CD1c-positive myeloid dendritic cell (primary cell): ENCODE measurements around the gene PANK4.
"Not testable (repeated sequence)": the region's sequence is repeated elsewhere in the genome, so short reads cannot be mapped to it uniquely, and the experiment has no call there.

Experiments
- DNase-seq: peaks from one replicate; pipeline ENCODE4 v3.0.0-alpha.2; 2016; ENCODE audit errors: extremely low spot score

The PANK4 gene

DNA sequence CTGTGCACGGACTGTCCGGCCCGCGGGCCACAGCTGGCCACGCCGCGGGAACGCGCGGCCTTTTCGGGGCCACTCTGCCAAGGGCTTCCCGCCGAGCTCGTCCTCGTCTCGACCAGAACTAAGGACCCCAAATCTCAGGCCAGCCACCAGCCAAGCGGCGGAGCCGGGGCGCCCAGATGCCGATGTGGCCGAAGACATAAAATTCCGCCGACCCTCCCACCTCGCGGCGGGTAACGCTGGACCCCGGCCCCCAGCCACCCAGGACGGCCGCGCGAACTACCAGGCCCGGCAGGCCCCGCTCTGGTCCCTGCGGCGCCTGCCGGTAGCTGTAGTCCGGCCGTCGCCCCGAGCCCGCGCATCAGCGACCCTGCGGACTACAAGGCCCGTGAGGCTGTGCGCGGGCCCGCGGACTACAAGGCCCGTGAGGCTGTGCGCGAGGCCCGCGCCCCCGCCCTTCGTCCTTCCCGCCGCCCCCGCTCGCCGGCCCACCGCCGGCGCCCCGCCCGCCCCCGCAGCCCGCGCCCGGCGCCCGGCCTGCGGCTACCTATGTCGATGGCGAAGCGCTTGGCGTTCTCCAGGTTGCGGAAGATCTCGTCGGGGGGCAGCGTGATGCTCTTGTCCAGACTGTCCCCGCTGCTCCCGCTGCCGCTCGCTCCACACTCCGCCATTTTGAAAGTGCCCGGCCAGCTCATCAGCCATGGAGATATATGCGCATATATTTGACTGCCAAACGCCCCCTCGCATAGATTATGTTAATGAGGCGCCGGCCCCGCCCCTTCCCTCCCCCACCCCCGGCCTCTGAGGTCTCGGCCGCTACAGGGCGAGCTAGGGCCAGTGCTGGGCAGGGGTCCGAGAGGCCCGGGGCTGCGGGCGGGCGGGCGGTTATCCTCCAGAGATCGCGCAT lies at the start of gene PANK4:
TSS of gene PANK4 (minus strand) at position 677 of the 904 bp plus-strand sequence. CDS start at position 668, 9 bp downstream.
- peak; percentile 95 for DNase-seq

DNA sequence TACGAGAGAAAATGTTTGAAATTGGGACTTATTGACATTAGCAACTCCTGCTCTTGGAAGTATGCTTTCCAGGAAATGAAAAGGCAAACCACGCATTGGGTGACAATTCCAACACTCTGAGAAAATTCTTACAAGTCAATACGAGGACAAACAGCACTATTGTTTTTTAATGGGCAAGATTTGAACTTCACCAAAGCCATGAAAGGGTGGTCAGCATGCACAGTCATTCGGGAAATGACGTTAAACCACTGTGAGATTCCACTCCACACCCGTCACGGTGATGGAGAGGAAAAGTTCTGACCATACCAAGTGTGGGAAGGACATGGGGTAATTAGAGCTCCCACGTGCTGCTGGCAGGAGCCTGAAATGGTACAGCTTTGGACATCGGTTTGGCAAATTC lies 48.0 kb upstream of the PANK4 start:
- no peak for DNase-seq

DNA sequence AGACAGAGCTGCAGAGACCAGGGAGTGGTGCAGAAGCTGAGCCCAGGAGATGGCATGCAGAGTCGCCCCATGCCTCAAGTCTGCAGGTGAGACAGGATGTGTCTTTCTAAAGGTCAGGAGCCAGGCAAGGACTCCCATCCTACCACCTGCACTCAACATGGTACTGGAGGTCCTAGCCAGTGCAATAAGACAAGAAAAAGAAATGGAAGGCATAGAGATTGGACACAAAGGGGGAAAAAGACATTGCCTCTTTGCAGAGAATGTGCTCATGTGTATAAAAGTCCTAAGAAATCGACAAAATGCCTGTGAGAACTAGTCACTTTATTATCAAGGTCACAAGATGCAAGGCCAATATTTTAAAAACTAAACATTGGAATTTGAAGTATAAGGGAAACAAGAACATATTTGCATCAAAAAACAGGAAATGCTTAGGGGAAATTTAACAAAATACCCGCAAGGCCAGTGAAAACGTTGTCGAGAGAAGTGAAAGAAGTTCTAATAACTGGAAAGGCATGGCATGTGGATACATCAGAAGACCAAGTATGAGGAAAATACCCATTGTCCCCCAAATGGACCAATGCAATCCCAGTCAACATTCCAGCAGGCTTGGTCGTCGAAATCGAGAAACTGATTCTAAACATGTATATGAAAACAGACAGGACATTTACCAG lies 47.0 kb upstream of the PANK4 start:
- peak; percentile 44 for DNase-seq

DNA sequence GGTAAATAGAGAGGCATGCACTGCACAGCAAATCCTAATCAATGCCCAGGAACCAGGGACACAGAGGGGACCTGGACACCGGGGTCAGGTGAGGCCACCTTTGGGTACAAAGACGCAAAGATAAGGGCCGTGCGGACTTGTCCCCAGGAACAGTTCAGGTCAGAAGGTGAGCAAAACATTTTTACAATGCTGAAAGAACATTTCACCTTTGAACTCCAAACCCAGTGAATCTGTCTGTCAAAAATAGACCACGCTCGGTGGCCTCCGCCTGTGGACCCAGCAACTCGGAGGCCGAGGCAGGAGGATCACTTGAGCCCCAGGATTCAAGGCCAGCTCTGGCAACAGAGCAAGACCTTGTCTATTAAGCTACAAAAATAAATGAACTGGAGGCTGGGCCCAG lies 45.0 kb upstream of the PANK4 start:
- DNase-seq = no peak

DNA sequence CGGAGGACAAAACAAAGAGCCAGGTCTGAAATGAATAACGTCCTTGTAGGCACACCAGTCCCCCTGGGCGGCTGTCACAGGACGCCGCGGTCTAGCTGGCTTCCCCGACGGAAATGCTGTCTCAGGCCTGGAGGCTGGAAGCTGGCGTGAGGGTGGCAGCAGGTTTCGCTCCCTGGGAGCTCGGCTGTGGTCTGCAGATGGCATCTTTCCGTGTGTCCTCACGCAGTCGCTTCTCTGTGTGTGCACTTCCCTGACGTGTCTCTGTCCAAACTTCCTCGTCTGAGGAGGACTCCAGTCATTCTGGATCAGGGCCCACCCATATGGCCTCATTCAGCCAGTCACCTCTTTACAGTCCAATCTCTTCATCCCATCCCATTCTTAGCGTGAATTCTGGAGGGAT lies 43.9 kb upstream of the PANK4 start:
- DNase-seq = peak; percentile 49

DNA sequence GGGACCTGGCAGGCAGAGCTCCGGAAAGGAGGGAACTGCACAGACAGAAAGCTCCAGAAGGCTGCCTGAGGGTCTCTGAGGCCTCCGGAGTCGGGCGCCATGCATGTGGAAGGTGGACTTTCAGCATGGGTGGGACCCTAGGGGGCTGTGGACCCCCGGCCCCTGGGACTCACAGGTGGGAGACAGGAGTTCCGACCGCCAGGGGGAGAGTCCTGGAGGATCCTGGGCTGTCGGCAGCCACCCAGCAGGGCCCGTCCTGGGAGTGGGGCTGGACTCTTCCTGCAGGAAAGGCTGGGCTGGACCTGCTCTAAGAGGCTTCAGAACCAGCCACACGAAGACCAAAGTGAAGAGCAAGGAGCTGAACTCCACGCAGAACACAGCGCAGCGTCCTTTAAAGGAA lies 43.3 kb upstream of the PANK4 start:
- not testable (repeated sequence) for DNase-seq

DNA sequence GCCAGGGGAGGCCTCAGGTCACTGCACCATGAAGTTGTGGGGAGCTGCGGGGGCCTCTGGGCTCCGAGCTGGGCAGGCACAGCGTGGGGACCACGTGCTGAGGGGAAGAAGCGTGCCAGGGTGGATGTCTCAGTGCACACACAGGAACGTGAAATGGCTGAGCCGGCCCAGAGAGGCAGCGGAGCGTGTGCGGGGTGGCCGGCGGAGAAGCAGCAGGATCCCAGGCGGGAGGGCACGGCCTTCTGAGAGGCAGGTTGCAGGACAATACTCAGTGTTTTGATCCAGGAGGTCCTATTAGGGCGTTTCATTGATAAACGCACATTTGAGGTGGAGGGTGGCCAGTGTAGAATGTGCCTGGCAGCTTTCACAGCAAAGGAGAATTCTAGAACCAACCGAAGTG lies 42.7 kb upstream of the PANK4 start:
- DNase-seq = no peak

DNA sequence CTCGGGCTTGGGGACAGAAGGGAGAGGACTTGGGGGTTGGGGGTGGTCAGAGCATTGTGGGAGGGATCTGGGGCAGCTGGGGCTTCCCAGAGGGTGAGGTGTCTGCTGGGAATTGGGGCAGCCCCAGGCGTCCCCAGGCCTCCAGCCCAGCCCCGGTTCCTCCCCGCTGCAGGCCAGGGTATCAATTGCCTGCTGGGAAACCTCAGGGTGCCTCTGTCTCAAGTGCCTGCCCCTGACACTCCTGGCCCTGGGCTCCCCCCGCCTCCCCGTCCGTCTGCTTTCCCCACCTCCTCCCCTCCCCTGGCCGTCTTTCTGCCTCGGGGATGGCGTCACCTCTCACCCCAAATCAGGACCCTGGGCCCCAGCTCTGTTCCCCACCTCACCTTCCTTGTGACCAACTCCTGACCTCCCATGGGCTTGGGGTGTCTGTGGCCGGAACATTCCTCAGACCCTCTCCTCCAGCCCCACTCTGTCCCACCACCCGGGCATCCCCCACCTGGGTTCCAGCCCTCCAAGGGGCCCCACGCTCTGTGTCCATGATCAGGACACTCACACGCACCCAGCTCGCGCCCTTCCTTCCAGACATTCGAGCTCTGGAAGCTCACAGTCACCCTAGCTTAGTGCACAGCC lies 41.9 kb upstream of the PANK4 start:
- not testable (repeated sequence) for DNase-seq

DNA sequence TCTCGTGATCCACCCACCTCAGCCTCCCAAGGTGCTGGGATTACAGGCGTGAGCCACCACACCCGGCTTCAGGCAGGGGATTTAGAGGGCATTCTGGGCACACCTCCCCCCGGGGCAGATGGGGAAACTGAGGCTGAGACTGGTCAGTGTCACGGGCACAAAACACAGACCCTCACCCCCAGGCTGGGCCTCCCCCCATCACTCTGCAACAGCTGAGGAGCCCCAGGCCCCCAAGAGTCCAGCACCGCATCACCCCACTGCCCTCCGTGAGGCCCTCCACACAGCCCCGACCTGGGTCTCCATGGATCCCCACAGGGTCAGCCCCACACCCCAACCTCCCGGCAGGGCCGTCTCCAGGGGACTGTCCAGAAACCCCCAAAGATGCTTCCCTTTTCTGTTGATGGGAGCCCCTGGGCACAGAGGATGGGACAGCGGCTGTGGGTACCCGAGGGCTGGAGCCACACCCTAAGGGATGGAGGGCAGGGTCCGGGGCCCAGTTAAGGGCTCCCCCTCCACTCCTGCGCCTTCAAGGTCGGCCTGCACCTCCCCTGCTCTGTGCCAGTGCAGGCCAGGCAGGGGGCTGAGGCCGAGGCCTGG lies 40.8 kb upstream of the PANK4 start:
- no peak for DNase-seq

DNA sequence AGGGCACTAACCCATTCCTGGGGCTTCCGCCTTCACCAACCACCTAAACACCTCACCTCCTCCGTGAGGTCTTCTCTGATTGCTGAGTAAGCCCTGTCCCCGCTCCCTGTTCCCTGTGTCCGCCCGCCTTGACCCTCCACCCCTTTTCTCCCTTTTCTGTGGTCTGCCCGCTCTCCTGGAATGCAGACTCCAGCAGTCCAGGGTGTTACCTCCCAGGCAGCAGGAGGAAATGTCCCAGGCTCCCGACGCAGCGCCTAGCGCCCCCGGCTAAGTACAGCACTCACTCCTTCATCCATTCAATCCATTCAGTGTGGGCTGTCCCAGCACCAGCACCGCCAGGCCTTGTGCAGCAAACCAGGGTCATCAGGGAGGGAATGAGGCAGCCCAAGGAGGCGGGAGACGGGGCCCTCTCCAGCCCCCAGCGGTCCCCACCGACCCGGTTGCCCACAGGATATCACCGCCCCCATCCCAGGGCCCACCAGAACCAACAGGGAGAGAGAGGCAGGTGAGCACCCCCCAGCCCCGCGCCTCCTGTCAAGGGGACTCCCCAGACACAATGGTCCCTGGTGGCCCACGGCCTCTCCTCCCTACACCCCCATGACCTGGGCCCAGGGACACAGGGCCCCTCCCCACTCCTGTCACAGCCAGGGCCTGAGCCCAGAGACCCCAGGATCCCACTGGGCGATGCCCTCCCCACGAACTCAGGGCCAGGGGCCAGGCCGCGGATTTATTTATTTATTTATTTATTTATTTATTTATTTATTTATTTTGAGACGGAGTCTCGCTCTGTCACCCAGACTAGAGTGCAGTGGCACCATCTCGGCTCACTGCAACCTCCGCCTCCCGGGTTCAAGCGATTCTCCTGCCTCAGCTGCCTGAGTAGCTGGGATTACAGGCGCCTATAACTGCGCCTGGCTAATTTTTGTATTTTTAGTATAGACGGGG lies 40.0 kb upstream of the PANK4 start:
- no peak for DNase-seq

DNA sequence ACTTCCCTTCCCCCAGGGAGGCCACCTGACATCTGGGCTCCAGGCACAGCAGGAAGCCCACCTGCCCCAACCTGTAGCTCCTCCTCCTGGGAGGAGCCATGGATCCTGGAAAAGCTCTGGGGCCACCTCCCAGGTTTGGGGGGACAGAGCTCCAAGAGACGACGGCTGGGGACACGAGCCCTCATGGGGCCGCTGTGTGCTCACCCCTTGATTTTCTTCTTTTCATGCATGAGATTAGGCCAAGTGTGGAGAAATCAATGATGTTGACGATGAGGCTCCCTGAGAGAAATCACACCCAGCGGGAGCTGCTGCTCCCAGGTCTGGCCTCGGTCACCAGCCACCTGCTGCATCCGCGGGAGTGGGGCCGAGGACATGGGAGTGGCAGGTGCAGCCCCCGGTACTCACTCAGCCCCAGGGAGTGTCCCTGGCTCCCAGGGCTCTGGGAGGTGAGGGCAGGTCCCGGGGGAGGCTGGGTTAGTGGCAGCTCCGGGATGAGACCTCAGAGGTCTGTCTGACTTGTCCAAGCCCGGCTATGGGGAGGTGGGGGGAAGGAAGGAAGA lies 38.5 kb upstream of the PANK4 start:
- no peak for DNase-seq

DNA sequence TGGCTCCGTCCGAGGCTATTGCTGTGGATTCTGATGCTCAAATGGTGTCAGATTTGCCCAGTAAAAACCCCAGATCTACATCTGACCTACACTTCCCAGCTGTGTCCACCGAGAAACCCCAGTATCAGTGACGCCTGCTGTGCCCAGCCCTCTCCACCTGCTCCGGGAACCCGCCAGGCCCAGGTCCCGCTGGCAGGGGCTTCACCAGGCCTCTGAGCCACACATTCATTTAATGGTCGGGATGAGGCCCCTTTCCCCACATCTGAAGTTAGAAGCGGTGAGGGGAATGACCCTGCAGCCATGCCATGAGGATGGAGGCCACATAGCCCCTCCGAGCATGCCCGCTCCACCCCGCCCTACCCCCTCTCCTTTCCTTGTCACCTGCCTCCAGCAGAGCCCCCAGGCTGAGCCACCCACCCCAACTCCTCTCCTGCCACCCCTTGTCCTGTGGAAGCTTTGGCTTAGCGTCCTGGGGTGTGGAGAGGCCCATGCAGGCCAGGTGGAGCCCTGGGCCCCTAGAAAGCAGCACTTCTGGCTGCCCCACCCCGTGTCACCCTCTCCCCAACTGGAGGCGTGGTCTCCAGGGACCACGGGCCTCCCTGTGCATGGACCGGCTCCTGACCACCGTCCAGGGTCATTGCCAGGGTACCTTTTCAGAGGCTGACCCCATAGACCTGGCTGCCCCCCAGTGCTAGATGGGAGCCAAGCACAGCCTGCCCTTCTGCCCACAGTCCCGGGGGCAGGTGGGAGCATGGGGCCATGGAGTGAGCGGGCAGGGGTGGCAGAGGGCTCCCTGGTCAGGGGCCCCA lies 37.8 kb upstream of the PANK4 start:
- DNase-seq = no peak

DNA sequence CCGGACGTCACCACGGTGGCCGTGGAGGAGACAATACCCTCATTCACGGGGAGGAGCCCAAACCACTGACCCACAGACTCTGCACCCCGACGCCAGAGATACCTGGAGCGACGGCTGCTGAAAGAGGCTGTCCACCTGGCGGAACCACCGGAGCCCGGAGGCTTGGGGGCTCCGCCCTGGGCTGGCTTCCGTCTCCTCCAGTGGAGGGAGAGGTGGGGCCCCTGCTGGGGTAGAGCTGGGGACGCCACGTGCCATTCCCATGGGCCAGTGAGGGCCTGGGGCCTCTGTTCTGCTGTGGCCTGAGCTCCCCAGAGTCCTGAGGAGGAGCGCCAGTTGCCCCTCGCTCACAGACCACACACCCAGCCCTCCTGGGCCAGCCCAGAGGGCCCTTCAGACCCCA lies 36.8 kb upstream of the PANK4 start:
- no peak for DNase-seq

DNA sequence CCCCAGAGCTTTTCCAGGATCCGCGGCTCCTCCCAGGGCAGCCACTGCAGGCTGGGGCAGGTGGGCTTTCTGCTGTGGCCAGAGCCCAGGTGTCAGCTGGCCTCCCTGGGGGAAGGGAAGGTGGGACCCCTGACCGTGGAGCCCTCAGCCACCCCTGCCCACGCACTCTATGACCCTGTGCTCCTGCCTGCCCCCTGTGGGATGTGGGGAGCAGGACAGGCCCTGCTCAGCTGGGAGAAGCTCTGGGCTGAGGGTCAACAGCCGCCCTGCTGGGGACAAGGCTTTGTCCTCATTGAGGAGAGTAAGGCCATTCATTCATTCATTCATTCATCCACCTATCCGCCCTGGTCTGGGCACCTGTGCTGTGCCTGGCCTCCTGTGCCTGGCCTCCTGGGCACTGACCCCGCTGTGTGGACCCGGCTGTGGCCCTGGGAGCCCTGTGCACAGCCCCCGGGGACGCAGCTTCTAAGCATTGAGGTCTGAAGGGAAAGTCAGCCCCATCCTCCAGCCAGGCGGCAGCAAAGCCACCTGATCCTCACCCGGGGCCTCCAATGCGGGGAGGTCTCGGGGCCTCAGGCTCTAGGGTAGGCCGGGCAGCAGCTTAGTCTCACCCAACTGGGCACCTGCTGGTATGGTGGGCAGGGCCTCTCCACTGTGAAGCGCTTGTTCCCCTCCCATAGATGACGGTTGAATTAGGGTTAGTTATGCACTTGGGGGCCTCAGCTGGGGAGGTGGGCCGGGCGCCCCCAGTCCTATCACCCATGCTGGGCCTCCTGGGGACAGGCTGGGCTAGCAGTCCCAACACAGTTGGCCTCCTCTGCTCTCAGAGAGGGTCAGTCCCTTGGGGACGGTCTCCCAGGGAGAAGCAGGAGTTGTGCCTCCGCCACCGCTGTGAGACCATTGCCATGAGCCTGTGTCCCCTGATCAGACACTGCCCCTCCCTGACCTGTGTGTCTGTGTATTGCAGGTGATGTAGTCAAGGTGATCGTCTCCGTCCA lies 35.8 kb upstream of the PANK4 start:
- DNase-seq = peak; percentile 33

DNA sequence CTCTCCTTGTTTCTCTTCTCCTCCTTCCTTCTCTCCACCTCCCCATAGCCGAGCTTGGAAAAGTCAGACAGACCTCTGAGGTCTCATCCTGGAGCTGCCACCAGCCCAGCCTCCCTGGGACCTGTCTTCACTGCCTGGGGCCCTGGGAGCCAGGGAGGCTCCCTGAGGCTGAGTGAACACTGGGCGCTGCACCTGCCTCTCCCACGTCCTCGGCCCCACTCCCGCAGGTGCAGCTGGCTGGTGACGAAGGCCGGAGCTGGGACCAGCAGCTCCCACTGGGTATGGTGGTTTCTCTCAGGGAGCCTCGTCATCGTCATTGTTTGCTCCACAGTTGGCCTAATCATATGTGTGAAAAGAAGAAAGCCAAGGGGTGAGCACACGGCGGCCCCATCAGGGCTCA lies 35.0 kb upstream of the PANK4 start:
- no peak for DNase-seq

DNA sequence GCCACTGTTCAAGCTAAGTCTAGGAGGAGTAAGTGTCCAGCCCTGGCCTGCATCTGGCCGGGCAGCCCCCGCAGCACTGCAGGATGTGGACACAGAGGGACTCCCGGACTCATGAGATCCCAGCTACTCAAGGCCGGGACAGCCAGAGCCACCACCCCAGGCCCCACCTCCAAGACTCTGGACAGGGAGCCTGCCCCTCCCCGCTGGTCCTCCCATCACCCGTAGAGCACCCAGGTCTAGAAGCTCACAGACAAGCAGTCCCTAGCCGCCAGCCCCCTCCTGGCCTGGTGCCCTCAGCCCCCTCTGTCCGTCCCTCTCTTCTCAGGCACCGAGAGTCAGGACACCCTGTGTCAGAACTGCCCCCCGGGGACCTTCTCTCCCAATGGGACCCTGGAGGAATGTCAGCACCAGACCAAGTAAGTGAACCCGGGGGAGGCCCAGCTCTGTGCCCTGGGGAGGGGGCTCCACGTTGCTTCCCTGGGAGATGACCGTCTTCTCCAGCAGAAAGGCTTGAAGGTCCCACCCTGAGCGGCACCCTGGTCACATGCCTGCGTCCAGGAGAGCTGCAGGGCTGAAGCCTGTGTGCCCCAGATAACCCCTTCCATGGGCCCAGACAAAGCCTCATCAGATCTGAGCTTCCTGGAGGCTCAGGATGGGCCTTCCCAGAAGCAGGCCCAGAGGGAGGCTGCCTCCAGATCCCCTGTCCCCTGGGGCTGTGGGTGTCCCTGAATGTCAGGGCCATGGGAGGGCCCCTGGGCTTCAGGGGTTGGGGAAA lies 34.1 kb upstream of the PANK4 start:
- DNase-seq = no peak

DNA sequence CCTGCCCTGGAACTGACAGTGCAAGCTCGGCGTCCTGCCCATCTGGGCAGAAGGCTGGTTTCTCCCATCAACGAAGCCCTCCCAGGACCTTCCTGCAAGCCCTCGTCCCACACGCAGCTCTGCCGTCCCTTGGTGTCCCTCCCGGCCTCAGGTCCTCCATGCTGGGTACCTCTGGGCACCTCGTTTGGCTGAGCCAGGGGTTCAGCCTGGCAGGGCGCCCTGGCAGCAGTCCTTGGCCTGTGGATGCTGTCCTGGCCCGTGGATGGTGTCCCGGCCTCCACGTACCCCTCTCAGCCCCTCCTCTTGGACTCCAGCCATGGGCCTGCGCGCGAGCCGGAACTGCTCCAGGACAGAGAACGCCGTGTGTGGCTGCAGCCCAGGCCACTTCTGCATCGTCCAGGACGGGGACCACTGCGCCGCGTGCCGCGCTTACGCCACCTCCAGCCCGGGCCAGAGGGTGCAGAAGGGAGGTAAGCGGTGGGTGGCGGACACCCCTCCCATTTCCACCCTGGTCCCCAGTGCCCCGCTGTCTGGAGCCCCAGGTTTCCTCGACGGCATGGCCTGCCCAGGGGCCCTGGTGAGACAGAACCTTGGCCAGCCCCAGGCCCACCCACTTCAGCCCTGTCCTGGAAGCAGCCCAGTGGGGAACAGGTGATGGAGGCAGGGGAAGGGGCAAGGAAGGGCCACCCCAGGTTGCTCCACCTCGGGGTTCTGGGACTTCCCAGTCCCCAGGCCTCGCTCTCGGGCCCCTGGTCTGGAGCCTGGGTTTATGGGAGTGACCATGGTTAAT lies 33.3 kb upstream of the PANK4 start:
- DNase-seq = no peak
